ENCODE measurements around the gene MAP3K8. TPM values are rescaled to one million over a fixed set of nuclear protein-coding genes. Genes with fewer than 3 reads are reported as not detected.
"Not testable (repeated sequence)": the region's sequence is repeated elsewhere in the genome, so short reads cannot be mapped to it uniquely, and the experiment has no call there.

Gene MAP3K8
- total RNA-seq, 4 donors from 2014 or later, result 18.7 to 74.2 (median 24.1) TPM

GRCh38 chr10:30466445-30466844 lies 32.5 kb downstream of the MAP3K8 start:
- WGBS, result 94% methylated on average over 7 of the region's 7 CpGs
- intact Hi-C loops (cut with DNase I), result loop anchor here (5.0 kb wide), 2 partner anchors 39 to 61 kb away; no protein-coding TSS in a partner anchor

GRCh38 chr10:30467651-30468338 lies 33.8 kb downstream of the MAP3K8 start:
- 71% methylated on average over 4 of the region's 4 CpGs for WGBS
- no peak for TF ChIP-seq POLR2A (IDR thresholded peaks at IDR 0.05; ENCODE audit: low read depth)
- no peak for TF ChIP-seq POLR2AphosphoS5 (IDR thresholded peaks at IDR 0.05)
- Histone ChIP-seq H3K27ac (replicated peaks in 1 of 4) (no peak overlapping the region), H3K36me3 (peaks cover 0 to 2% (median under 1%) of the 10 kb centered on the region in 4 donors), H3K4me3 (no peak overlapping the region), H3K4me1 (peaks cover 3 to 20% (median 15%) of the 10 kb centered on the region in 4 donors), H3K9me3 (no peaks in the 10 kb centered on the region), H3K27me3 (no peaks in the 10 kb centered on the region)
- DNase-seq (ENCODE audit: extremely low spot score), result no peak
- intact Hi-C loops (cut with DNase I), result loop anchor here (5.0 kb wide), 2 partner anchors 40 to 60 kb away; no protein-coding TSS in a partner anchor

More at GRCh38 chr10:30466445-30466844, 32.5 kb downstream of the MAP3K8 start:
- H3K27me3 ChIP-seq, result no peaks in the 10 kb centered on the region
- H3K4me1 ChIP-seq, result peaks cover 7 to 33% (median 19%) of the 10 kb centered on the region in 4 donors
- H3K36me3 ChIP-seq, result peaks cover 7 to 16% (median 13%) of the 10 kb centered on the region in 4 donors
- H3K9me3 ChIP-seq, result no peaks in the 10 kb centered on the region
- H3K4me3 ChIP-seq, result no peak overlapping the region
- no peak for TF ChIP-seq POLR2A (IDR thresholded peaks at IDR 0.05; ENCODE audit: low read depth)
- TF ChIP-seq EP300 (IDR thresholded peaks at IDR 0.05), result no peak
- DNase-seq (ENCODE audit: extremely low spot score), result no peak
- H3K27ac ChIP-seq (replicated peaks in 1 of 4), result no peak overlapping the region

GRCh38 chr10:30472414-30473155 lies 38.6 kb downstream of the MAP3K8 start:
- WGBS, result 79% methylated on average over 4 of the region's 4 CpGs
- Histone ChIP-seq H3K4me1 (peaks cover 0 to 9% (median 2%) of the 10 kb centered on the region in 4 donors), H3K27me3 (no peaks in the 10 kb centered on the region), H3K9me3 (no peaks in the 10 kb centered on the region), H3K27ac (replicated peaks in 1 of 4) (no peak overlapping the region), H3K4me3 (no peak overlapping the region), H3K36me3 (no peaks in the 10 kb centered on the region)
- intact Hi-C loops (cut with DNase I), result no loop called here
- TF ChIP-seq CTCF (IDR thresholded peaks at IDR 0.05) (no peak), EP300 (IDR thresholded peaks at IDR 0.05) (no peak), POLR2A (IDR thresholded peaks at IDR 0.05; ENCODE audit: low read depth) (no peak), POLR2AphosphoS5 (IDR thresholded peaks at IDR 0.05) (no peak)
- no peak for DNase-seq (ENCODE audit: extremely low spot score)

- H3K9me3 ChIP-seq; H3K27me3 ChIP-seq; DNase-seq (ENCODE audit: extremely low spot score); H3K4me1 ChIP-seq; H3K4me3 ChIP-seq; H3K27ac ChIP-seq (replicated peaks in 1 of 4); intact Hi-C loops (cut with DNase I); H3K36me3 ChIP-seq: not testable (repeated sequence)
- WGBS, result 79% methylated on average over 5 of the region's 5 CpGs
These were observed 41.5 kb downstream of the MAP3K8 start for GRCh38 chr10:30475515-30475914.

- Histone ChIP-seq H3K4me3 (no peak overlapping the region), H3K36me3 (no peaks in the 10 kb centered on the region), H3K27me3 (no peaks in the 10 kb centered on the region), H3K27ac (replicated peaks in 1 of 4) (no peak overlapping the region), H3K9me3 (no peaks in the 10 kb centered on the region), H3K4me1 (no peaks in the 10 kb centered on the region)
- 95% methylated on average over 15 of the region's 18 CpGs for WGBS
- no peak for DNase-seq (ENCODE audit: extremely low spot score)
- intact Hi-C loops (cut with DNase I), result no loop called here
- TF ChIP-seq POLR2AphosphoS5 (IDR thresholded peaks at IDR 0.05), result no peak
- TF ChIP-seq EP300 (IDR thresholded peaks at IDR 0.05), result no peak
- no peak for TF ChIP-seq CTCF (IDR thresholded peaks at IDR 0.05)
- TF ChIP-seq POLR2A (IDR thresholded peaks at IDR 0.05; ENCODE audit: low read depth), result no peak
These were observed 42.6 kb downstream of the MAP3K8 start for GRCh38 chr10:30476511-30477155.

GRCh38 chr10:30479513-30479912 lies 45.5 kb downstream of the MAP3K8 start:
- 90% methylated on average over 8 of the region's 8 CpGs for WGBS
- H3K9me3 ChIP-seq; intact Hi-C loops (cut with DNase I); H3K4me1 ChIP-seq; H3K27me3 ChIP-seq; H3K27ac ChIP-seq (replicated peaks in 1 of 4); DNase-seq (ENCODE audit: extremely low spot score); H3K4me3 ChIP-seq; H3K36me3 ChIP-seq: not testable (repeated sequence)

Measured in esophagus muscularis mucosa (tissue), 4 donors.